8988T (cell line): ENCODE results near the gene SYT12.
"Not testable (repeated sequence)": the region's sequence is repeated elsewhere in the genome, so short reads cannot be mapped to it uniquely, and the experiment has no call there.

Source experiments
- DNase-seq: peaks from one replicate; pipeline ENCODE4 v3.0.0; 2011

SYT12 gene

GRCh38 chr11:66999555-66999954, 23.4 kb upstream of the SYT12 start:
- no peak for DNase-seq

- no peak for DNase-seq
These were observed 21.6 kb upstream of the SYT12 start for GRCh38 chr11:67001332-67001731.

GRCh38 chr11:67002297-67002913, 20.5 kb upstream of the SYT12 start:
- no peak for DNase-seq

GRCh38 chr11:67002921-67003411, 20.0 kb upstream of the SYT12 start:
- DNase-seq = no peak

- not testable (repeated sequence) for DNase-seq
These were observed 17.7 kb upstream of the SYT12 start for GRCh38 chr11:67005200-67005599.

- no peak for DNase-seq
These were observed 16.7 kb upstream of the SYT12 start for GRCh38 chr11:67006029-67006884.

- DNase-seq = no peak
These were observed 15.8 kb upstream of the SYT12 start for GRCh38 chr11:67007126-67007525.

GRCh38 chr11:67010296-67010905, 12.5 kb upstream of the SYT12 start:
- DNase-seq = no peak

GRCh38 chr11:67013511-67014045, 9.4 kb upstream of the SYT12 start:
- no peak for DNase-seq

- no peak for DNase-seq
These were observed 8.6 kb upstream of the SYT12 start for GRCh38 chr11:67014343-67014742.

- no peak for DNase-seq
These were observed 7.9 kb upstream of the SYT12 start for GRCh38 chr11:67015048-67015447.

GRCh38 chr11:67016550-67016949, 6.4 kb upstream of the SYT12 start:
- DNase-seq = no peak

GRCh38 chr11:67020949-67021348, 2.0 kb upstream of the SYT12 start:
- no peak for DNase-seq

GRCh38 chr11:67022341-67022933, 497 bp upstream of the SYT12 start:
- no peak for DNase-seq

- no peak for DNase-seq
These were observed 1.0 kb downstream of the SYT12 start for GRCh38 chr11:67023957-67024353.

- DNase-seq = no peak
These were observed 1.5 kb downstream of the SYT12 start for GRCh38 chr11:67024410-67024809.

- DNase-seq = no peak
These were observed 2.0 kb downstream of the SYT12 start for GRCh38 chr11:67024966-67025365.

- no peak for DNase-seq
These were observed 2.8 kb downstream of the SYT12 start for GRCh38 chr11:67025750-67026149.

GRCh38 chr11:67026941-67027340, 4.0 kb downstream of the SYT12 start:
- DNase-seq = no peak

- DNase-seq = no peak
These were observed 4.6 kb downstream of the SYT12 start for GRCh38 chr11:67027483-67027930.

GRCh38 chr11:67027943-67028542, 5.1 kb downstream of the SYT12 start:
- DNase-seq = no peak

- DNase-seq = no peak
These were observed 6.2 kb downstream of the SYT12 start for GRCh38 chr11:67029146-67029545.

- no peak for DNase-seq
These were observed 8.0 kb downstream of the SYT12 start for GRCh38 chr11:67030976-67031375.
